ENCODE measurements around the gene P4HA3. TPM values are rescaled to one million over a fixed set of nuclear protein-coding genes. Genes with fewer than 3 reads are reported as not detected.

The P4HA3 gene
- total RNA-seq, 4 donors from 2014 or later = 0.38 to 1.4 (median 0.66) TPM; not detected in 1

GRCh38 chr11:74339619-74340018 lies 28.2 kb upstream of the P4HA3 start:
- no peak for TF ChIP-seq CTCF (IDR thresholded peaks at IDR 0.05; ENCODE audit: low read depth)

- no peak for TF ChIP-seq CTCF (IDR thresholded peaks at IDR 0.05; ENCODE audit: low read depth)
Measured at GRCh38 chr11:74338963-74339362, 27.5 kb upstream of the P4HA3 start.

- no peak for TF ChIP-seq CTCF (IDR thresholded peaks at IDR 0.05; ENCODE audit: low read depth)
Measured at GRCh38 chr11:74333193-74333592, 21.8 kb upstream of the P4HA3 start.

- TF ChIP-seq CTCF (IDR thresholded peaks at IDR 0.05; ENCODE audit: low read depth) = no peak
Measured at GRCh38 chr11:74332291-74332690, 20.9 kb upstream of the P4HA3 start.

- no peak for TF ChIP-seq CTCF (IDR thresholded peaks at IDR 0.05; ENCODE audit: low read depth)
Measured at GRCh38 chr11:74330075-74330858, 18.8 kb upstream of the P4HA3 start.

GRCh38 chr11:74327076-74327475 lies 15.6 kb upstream of the P4HA3 start:
- TF ChIP-seq CTCF (IDR thresholded peaks at IDR 0.05; ENCODE audit: low read depth) = no peak

- no peak for TF ChIP-seq CTCF (IDR thresholded peaks at IDR 0.05; ENCODE audit: low read depth)
Measured at GRCh38 chr11:74326665-74327064, 15.2 kb upstream of the P4HA3 start.

Measured in subcutaneous adipose tissue (tissue), 4 donors.